Left ventricle myocardium superior (tissue), 1 donor: Measurements from ENCODE around the gene GPATCH3. TPM values are rescaled to one million over a fixed set of nuclear protein-coding genes. Genes with fewer than 3 reads are reported as not detected.
"Not testable (repeated sequence)": the region's sequence is repeated elsewhere in the genome, so short reads cannot be mapped to it uniquely, and the experiment has no call there.

ENCODE experiments used
- ATAC-seq: fragments of 200-7000 bp; cut with Tn5 transposase; one replicate; pipeline ENCODE4 v1.9.1; 2020; ENCODE audit warnings: mild to moderate bottlenecking, moderate library complexity
- DNase-seq: peaks from one replicate; pipeline ENCODE4 v3.0.0-alpha.2; 2020
- intact Hi-C: fragments of 100-400 bp; cut with micrococcal nuclease; formaldehyde crosslinking; loops from one replicate; pipeline ENCODE4 v1.11.0; 2022
- total RNA-seq: library from RNA; stranded (reverse); fragmentation: NEBNext Ultra II Directional; extraction: Animal tissue kit (Norgen Biotek cat#: 25700); gene quantifications from one replicate; pipeline ENCODE4 v1.2.1, GENCODE V29; 2021
- donor health status: DM: no; HTN: yes; CAD: no; lungs with severe emphysema.

The GPATCH3 gene
- total RNA-seq, 1 donor from 2014 or later, result 10.2 TPM

GRCh38 chr1:26881611-26882010 is 18.7 kb downstream of the GPATCH3 start:
- DNase-seq, intact Hi-C loops: not testable (repeated sequence)

GRCh38 chr1:26879793-26880192 is 20.5 kb downstream of the GPATCH3 start:
- DNase-seq, result no peak

More at GRCh38 chr1:26881611-26882010, 18.7 kb downstream of the GPATCH3 start:
- ATAC-seq, result not testable (repeated sequence)

GRCh38 chr1:26877326-26877725 is 22.9 kb downstream of the GPATCH3 start:
- intact Hi-C loops, result loop anchor here (10.0 kb wide), 1 partner anchor 273 kb away; no protein-coding TSS in a partner anchor
- ATAC-seq (no peak), DNase-seq (no peak)

More at GRCh38 chr1:26879793-26880192, 20.5 kb downstream of the GPATCH3 start:
- intact Hi-C loops, result loop anchor here (10.0 kb wide), 1 partner anchor 275 kb away; no protein-coding TSS in a partner anchor
- ATAC-seq, result no peak

GRCh38 chr1:26874896-26875295 is 25.4 kb downstream of the GPATCH3 start:
- intact Hi-C loops, result loop anchor here (10.0 kb wide), 1 partner anchor 270 kb away; no protein-coding TSS in a partner anchor
- no peak for ATAC-seq
- no peak for DNase-seq

- intact Hi-C loops, result loop anchor here (10.0 kb wide), 1 partner anchor 268 kb away; no protein-coding TSS in a partner anchor
- not testable (repeated sequence) for ATAC-seq, DNase-seq
Measured at GRCh38 chr1:26873097-26873496, 27.2 kb downstream of the GPATCH3 start.

- peak; percentile 98 for ATAC-seq
- intact Hi-C loops, result no loop called here
- peak; percentile 99 for DNase-seq
Measured at GRCh38 chr1:26864610-26865480, 35.4 kb downstream of the GPATCH3 start.

- DNase-seq, result no peak
- no peak for ATAC-seq
- intact Hi-C loops, result no loop called here
Measured at GRCh38 chr1:26863685-26864077, 36.6 kb downstream of the GPATCH3 start.

- ATAC-seq (no peak), DNase-seq (no peak)
- intact Hi-C loops, result no loop called here
Measured at GRCh38 chr1:26862781-26863684, 37.2 kb downstream of the GPATCH3 start, which contains the start of gene SFN. Gene SFN, plus strand, starts transcription at chr1:26863149. Its CDS starts 64 bp downstream, at chr1:26863213.

GRCh38 chr1:26861889-26862378 is 38.3 kb downstream of the GPATCH3 start:
- ATAC-seq, result no peak

GRCh38 chr1:26861286-26861701 is 39.0 kb downstream of the GPATCH3 start:
- intact Hi-C loops, result no loop called here
- no peak for DNase-seq
- no peak for ATAC-seq

More at GRCh38 chr1:26861889-26862378, 38.3 kb downstream of the GPATCH3 start:
- intact Hi-C loops, result no loop called here
- no peak for DNase-seq

GRCh38 chr1:26858891-26859640 is 41.2 kb downstream of the GPATCH3 start:
- intact Hi-C loops, result no loop called here
- DNase-seq, result no peak
- ATAC-seq, result no peak

GRCh38 chr1:26858160-26858559 is 42.1 kb downstream of the GPATCH3 start:
- ATAC-seq (no peak), DNase-seq (no peak)
- intact Hi-C loops, result no loop called here

GRCh38 chr1:26857473-26858060 is 42.7 kb downstream of the GPATCH3 start:
- intact Hi-C loops, result no loop called here
- no peak for DNase-seq
- no peak for ATAC-seq

GRCh38 chr1:26856604-26857469 is 43.4 kb downstream of the GPATCH3 start:
- DNase-seq (no peak), ATAC-seq (no peak)
- intact Hi-C loops, result no loop called here

GRCh38 chr1:26856181-26856580 is 44.1 kb downstream of the GPATCH3 start:
- ATAC-seq (no peak), DNase-seq (no peak)
- intact Hi-C loops, result no loop called here

- ATAC-seq, result no peak
- DNase-seq, result no peak
- intact Hi-C loops, result no loop called here
Measured at GRCh38 chr1:26855636-26856035, 44.6 kb downstream of the GPATCH3 start.

GRCh38 chr1:26854906-26855305 is 45.4 kb downstream of the GPATCH3 start:
- no peak for ATAC-seq
- intact Hi-C loops, result no loop called here
- DNase-seq, result no peak
